HG03066 (cell line): ENCODE results near the gene SPINT2.
"Not testable (repeated sequence)": the region's sequence is repeated elsewhere in the genome, so short reads cannot be mapped to it uniquely, and the experiment has no call there.

ENCODE experiments used
- ATAC-seq: cut with Tn5 transposase; IDR thresholded peaks from one replicate; pipeline ENCODE4 v1.9.1; 2021; ENCODE audit warnings: low read depth; ENCODE audit not compliant: unreplicated experiment

SPINT2 gene

GRCh38 chr19:38234615-38235014 is 29.8 kb upstream of the SPINT2 start:
- no peak for ATAC-seq

- ATAC-seq, result no peak
Observed at GRCh38 chr19:38239816-38240215, 24.6 kb upstream of the SPINT2 start.

DNA sequence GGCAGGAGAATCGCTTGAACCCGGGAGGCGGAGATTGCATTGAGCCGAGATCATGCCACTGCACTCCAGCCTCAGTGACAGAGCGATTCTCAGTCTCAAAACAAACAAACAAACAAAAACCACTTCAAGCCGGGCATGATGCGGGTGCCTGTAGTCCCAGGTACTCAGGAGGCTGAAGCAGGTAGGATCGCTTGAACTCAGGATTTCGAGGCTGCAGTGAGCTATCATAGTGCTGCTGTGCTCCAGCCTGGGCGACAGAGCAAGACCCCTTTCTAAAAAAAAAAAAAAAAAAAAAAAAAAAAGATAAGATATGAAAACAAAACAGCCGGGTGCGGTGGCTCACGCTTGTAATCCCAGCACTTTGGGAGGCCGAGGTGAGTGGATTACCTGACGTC is 21.1 kb upstream of the SPINT2 start:
- ATAC-seq, result no peak

- no peak for ATAC-seq
Observed at GRCh38 chr19:38245826-38246498, 18.4 kb upstream of the SPINT2 start.

DNA sequence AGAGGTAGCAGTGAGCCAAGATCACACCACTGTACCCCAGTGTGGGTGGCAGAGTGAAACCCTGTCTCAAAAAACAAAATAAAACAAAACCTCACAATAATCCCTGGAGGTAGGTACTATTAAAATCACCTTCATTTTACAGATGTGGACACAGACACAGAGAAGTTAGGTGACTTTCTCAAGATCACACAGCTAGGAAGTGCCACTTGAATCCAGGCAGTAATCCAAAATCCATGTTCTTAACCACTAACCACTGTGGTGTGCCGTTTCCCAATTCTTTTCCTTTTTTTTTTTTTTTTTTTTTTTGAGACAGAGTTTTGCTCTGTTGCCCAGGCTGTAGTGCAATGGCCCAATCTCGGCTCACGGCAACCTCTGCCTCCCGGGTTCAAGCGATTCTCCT is 17.2 kb upstream of the SPINT2 start:
- no peak for ATAC-seq

- no peak for ATAC-seq
Observed at GRCh38 chr19:38247734-38248268, 16.6 kb upstream of the SPINT2 start.

GRCh38 chr19:38248421-38248820 is 16.0 kb upstream of the SPINT2 start:
- no peak for ATAC-seq

DNA sequence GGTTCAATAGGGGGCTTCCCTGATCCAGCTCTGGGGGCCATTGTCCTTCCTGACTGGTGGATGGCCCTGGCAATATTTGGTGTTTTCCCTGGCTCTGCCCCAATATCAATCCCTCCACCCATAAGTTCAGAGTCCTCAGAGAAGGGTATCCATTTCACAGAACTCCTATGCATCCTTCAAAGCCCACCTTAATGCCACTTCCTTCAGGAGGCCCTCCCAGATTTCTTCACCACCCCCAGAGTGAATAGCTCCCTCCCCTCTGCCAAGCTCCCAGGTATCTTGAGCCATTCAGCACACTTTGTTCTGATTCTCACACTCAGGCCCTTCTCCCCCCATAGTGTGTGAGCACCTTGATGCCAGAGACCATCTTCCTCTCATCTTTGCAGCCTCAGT is 13.9 kb upstream of the SPINT2 start:
- no peak for ATAC-seq

DNA sequence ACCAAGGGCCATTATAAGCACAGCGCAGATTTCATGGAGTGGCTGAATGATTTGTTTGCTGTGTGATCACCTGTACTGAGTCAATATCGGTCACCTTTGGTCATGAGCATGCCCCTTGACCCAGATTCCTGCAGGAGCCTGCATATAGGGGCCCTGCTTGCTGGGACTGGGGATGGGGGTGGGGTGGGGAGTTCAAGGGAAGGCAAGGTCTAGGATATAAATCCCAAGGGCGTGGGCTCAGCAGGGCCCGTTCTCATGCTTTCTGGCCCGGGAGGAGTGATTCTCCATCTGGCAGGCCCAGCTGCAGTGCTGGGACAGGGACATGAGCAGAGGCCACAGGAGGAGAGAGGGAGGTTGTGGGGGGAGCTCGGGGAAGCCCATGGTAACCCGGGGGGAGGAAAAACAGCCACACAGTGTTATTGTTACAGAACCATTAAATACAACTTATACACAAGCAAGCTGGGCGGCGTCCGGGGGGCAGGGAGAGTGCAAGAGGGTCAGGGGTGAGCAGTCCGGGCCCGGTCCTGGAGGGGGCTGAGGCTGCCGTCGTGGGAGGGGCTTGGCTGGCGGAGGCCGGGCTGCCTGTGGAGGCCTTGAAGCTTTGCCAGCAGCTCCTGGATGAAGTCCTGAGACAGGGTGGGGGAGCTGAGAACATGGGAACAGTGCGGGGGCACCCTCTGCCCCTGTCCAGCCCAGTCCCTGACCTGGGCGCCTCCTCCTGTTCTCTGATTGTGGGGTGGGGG is 13.4 kb upstream of the SPINT2 start:
- ATAC-seq, result no peak

DNA sequence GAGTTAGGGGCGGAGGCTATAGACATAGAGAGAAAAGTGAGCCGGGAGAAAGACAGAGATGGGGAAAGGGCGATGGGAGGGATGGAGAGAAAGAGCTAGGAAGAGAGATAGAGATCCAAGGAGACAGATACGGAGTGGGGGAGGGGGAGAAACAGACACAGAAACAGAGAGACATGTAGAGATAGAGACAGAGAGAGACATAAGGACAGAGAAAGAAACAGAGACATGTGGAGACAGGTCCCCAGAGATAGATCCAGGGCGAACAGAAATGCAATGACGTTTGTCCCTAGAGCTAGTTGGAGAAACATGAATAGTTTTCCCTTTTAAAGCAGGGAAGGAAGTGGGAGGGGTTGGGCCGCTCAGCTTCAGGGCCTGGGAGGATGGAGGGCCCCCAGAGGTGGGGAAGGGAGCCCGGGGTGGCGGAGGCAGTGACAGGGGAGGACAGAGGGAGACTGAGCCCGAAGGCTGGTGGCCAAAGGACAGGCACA is 12.8 kb upstream of the SPINT2 start:
- ATAC-seq, result no peak

DNA sequence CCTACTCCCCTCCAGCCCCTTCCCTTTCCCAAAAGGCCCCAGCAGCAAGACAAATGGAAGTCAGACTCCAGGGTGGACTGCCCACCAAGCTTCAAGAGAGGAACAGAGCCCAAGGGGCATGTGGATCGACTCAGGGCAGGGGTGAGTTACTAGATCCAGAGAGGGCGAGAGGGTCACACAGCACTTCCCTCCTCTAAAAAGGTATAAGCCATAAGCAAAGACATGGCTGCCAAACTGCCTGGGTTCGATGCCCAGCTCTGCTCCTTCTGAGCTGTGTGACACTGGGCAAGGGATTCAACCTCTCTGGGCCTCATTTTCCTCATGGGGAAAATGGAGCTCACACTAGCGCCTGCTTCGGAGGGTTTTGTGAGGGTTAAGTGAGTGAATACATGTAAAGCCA is 12.0 kb upstream of the SPINT2 start:
- ATAC-seq, result no peak

- ATAC-seq, result no peak
Observed at GRCh38 chr19:38252941-38253691, 11.3 kb upstream of the SPINT2 start.

DNA sequence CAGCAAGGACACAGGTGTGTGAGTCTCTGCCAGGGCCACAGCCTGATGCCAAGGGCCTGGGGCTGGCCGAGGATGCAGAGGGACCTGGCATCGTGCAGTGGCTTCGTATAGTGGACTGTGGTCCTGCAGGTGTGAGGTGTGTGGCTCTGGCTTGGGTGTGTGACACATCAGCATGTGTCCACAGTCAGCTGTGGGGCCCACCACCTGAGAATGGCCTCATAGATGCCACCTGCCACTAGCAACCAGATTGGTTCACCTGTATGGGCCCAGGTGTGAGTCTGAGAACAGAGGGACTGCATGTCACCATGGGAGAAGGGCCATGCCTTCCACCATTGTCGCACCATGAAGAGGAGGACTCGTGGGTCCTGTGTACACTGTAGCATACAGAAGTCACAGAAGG is 10.6 kb upstream of the SPINT2 start:
- no peak for ATAC-seq

DNA sequence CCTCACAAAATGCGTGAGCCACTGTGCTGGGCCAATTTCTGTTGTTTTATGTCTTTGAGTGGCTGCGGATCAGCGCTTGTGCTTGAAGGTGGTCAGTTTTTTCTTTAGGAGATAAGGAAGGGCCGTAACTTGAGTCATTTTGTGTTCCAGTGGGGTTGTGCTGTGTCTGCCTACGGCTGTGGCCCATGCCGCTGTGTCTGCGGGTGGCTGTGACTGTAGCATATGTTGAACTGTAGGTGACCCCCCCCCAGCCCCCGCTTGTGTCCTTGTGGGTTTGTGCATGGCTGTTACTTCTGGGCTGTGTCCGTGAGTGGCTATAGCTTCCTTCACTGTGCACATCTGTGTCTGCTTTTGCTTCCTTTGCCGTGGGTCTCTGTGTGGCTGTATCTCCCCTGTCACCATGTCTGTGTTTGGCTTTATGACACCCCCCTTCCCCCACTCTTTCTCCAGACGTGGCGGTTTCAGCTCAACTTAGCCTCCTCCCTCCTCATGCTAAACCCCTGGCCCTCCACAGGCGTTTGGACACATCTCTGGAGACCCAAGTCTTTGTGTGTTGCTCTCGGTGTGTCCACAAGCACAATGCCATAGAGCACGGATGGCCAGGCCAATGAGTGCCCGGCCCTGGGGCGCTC is 8.9 kb upstream of the SPINT2 start:
- ATAC-seq, result no peak

DNA sequence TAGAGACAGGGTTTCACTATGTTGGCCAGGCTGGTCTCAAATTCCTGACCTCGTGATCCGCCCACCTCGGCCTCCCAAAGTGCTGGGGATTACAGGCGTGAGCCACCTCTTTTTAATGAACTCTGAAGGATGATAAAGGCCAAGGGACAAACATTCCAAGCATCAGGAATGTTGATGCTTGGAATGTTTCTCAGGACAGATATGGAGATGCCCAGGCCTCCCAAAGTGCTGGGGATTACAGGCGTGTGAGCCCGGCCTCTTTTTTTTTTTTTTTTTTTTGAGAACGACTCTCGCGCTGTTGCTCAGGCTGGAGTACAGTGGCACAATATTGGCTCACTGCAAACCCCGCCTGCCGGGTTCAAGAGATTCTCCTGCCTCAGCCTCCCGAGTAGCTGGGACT is 2.4 kb upstream of the SPINT2 start:
- ATAC-seq, result not testable (repeated sequence)

GRCh38 chr19:38262585-38263268 is 1.6 kb upstream of the SPINT2 start:
- ATAC-seq, result no peak

GRCh38 chr19:38263689-38264485 is 486 bp upstream of the SPINT2 start:
- no peak for ATAC-seq

GRCh38 chr19:38265213-38265861 is 964 bp downstream of the SPINT2 start:
- no peak for ATAC-seq

- no peak for ATAC-seq
Observed at GRCh38 chr19:38265921-38266429, 1.6 kb downstream of the SPINT2 start.
